ENCODE results near the gene RTL3.
"Not testable (repeated sequence)": the region's sequence is repeated elsewhere in the genome, so short reads cannot be mapped to it uniquely, and the experiment has no call there.

Gene RTL3

GRCh38 chrX:78658845-78659744 lies at the start of gene RTL3:
TSS of gene RTL3 (minus strand) at chrX:78659328. CDS start at chrX:78658420, 908 bp downstream.
- no peak for DNase-seq (ENCODE audit: low read depth in 2 of 2)

GRCh38 chrX:78708816-78709215 lies 49.7 kb upstream of the RTL3 start:
- no peak for DNase-seq (ENCODE audit: low read depth in 2 of 2)

- no peak for DNase-seq (ENCODE audit: low read depth in 2 of 2)
These were observed 49.1 kb upstream of the RTL3 start for GRCh38 chrX:78708262-78708661.

- no peak for DNase-seq (ENCODE audit: low read depth in 2 of 2)
These were observed 46.9 kb upstream of the RTL3 start for GRCh38 chrX:78706071-78706470.

- DNase-seq (ENCODE audit: low read depth in 2 of 2): no peak
These were observed 34.4 kb upstream of the RTL3 start for GRCh38 chrX:78693536-78693935.

- DNase-seq (ENCODE audit: low read depth in 2 of 2): no peak
These were observed 33.9 kb upstream of the RTL3 start for GRCh38 chrX:78693012-78693411.

- DNase-seq (ENCODE audit: low read depth in 2 of 2): no peak
These were observed 28.5 kb upstream of the RTL3 start for GRCh38 chrX:78687586-78687985.

GRCh38 chrX:78673246-78673645 lies 14.1 kb upstream of the RTL3 start:
- no peak for DNase-seq (ENCODE audit: low read depth in 2 of 2)

- DNase-seq (ENCODE audit: low read depth in 2 of 2): no peak
These were observed 6.2 kb upstream of the RTL3 start for GRCh38 chrX:78665342-78665741.

- DNase-seq (ENCODE audit: low read depth in 2 of 2): no peak
These were observed 2.7 kb upstream of the RTL3 start for GRCh38 chrX:78661836-78662235.

- no peak for DNase-seq (ENCODE audit: low read depth in 2 of 2)
These were observed 827 bp upstream of the RTL3 start for GRCh38 chrX:78659955-78660354.

- DNase-seq (ENCODE audit: low read depth in 2 of 2): no peak
These were observed 714 bp downstream of the RTL3 start for GRCh38 chrX:78658414-78658813.

GRCh38 chrX:78655642-78656041 lies 3.5 kb downstream of the RTL3 start:
- no peak for DNase-seq (ENCODE audit: low read depth in 2 of 2)

- DNase-seq (ENCODE audit: low read depth in 2 of 2): no peak
These were observed 5.9 kb downstream of the RTL3 start for GRCh38 chrX:78653118-78653822.

GRCh38 chrX:78650906-78651437 lies 8.2 kb downstream of the RTL3 start:
- DNase-seq (ENCODE audit: low read depth in 2 of 2): no peak

- no peak for DNase-seq (ENCODE audit: low read depth in 2 of 2)
These were observed 15.3 kb downstream of the RTL3 start for GRCh38 chrX:78643874-78644273.

- DNase-seq (ENCODE audit: low read depth in 2 of 2): no peak
These were observed 16.0 kb downstream of the RTL3 start for GRCh38 chrX:78643096-78643495.

- not testable (repeated sequence) for DNase-seq (ENCODE audit: low read depth in 2 of 2)
These were observed 23.0 kb downstream of the RTL3 start for GRCh38 chrX:78636096-78636495.

- DNase-seq (ENCODE audit: low read depth in 2 of 2): no peak
These were observed 33.9 kb downstream of the RTL3 start for GRCh38 chrX:78624962-78625909.

- DNase-seq (ENCODE audit: low read depth in 2 of 2): no peak
These were observed 34.7 kb downstream of the RTL3 start for GRCh38 chrX:78624426-78624825.

GRCh38 chrX:78622831-78623230 lies 36.3 kb downstream of the RTL3 start:
- no peak for DNase-seq (ENCODE audit: low read depth in 2 of 2)

- no peak for DNase-seq (ENCODE audit: low read depth in 2 of 2)
These were observed 39.3 kb downstream of the RTL3 start for GRCh38 chrX:78619834-78620233.
